ENCODE results near the gene SAMD3.

SAMD3 gene

GRCh38 chr6:130229645-130230044 is 6.9 kb upstream of the SAMD3 start:
- FAIRE-seq, result no peak
- no peak for TF ChIP-seq CTCF (IDR thresholded peaks at IDR 0.05; ENCODE audit: insufficient read depth, missing control alignments)

GRCh38 chr6:130223508-130223907 is 757 bp upstream of the SAMD3 start:
- DNase-seq (ENCODE audit: insufficient read length, low spot score), result no peak
- no peak for FAIRE-seq
- no peak for TF ChIP-seq CTCF (IDR thresholded peaks at IDR 0.05; ENCODE audit: insufficient read depth, missing control alignments)

More at GRCh38 chr6:130229645-130230044, 6.9 kb upstream of the SAMD3 start:
- DNase-seq (ENCODE audit: insufficient read length, low spot score), result no peak

GRCh38 chr6:130218134-130218533 is 4.6 kb downstream of the SAMD3 start:
- FAIRE-seq, result no peak
- TF ChIP-seq CTCF (IDR thresholded peaks at IDR 0.05; ENCODE audit: insufficient read depth, missing control alignments), result no peak
- DNase-seq (ENCODE audit: insufficient read length, low spot score), result no peak

GRCh38 chr6:130216620-130217019 is 6.1 kb downstream of the SAMD3 start:
- no peak for TF ChIP-seq CTCF (IDR thresholded peaks at IDR 0.05; ENCODE audit: insufficient read depth, missing control alignments)

GRCh38 chr6:130215526-130215925 is 7.2 kb downstream of the SAMD3 start:
- FAIRE-seq (no peak), DNase-seq (ENCODE audit: insufficient read length, low spot score) (no peak)
- TF ChIP-seq CTCF (IDR thresholded peaks at IDR 0.05; ENCODE audit: insufficient read depth, missing control alignments), result no peak

More at GRCh38 chr6:130216620-130217019, 6.1 kb downstream of the SAMD3 start:
- no peak for DNase-seq (ENCODE audit: insufficient read length, low spot score)
- no peak for FAIRE-seq

- no peak for TF ChIP-seq CTCF (IDR thresholded peaks at IDR 0.05; ENCODE audit: insufficient read depth, missing control alignments)
- FAIRE-seq (no peak), DNase-seq (ENCODE audit: insufficient read length, low spot score) (no peak)
Measured at GRCh38 chr6:130212215-130212874, 10.4 kb downstream of the SAMD3 start.

- DNase-seq (ENCODE audit: insufficient read length, low spot score), result no peak
- FAIRE-seq, result no peak
- no peak for TF ChIP-seq CTCF (IDR thresholded peaks at IDR 0.05; ENCODE audit: insufficient read depth, missing control alignments)
Measured at GRCh38 chr6:130211691-130212090, 11.1 kb downstream of the SAMD3 start.

Measured in D721Med (cell line).